PC-9 (cell line): Measurements from ENCODE around the gene RNU7-1. TPM values are rescaled to one million over a fixed set of nuclear protein-coding genes. Genes with fewer than 3 reads are reported as not detected.
A peak's percentile ranks its signal among the peaks of the same experiment; 100 is the strongest.

Experiments
- BruUV-seq: library from RNA; stranded (reverse); fragments of 400-500 nt; replicated peaks from 2 replicates; lab custom pipeline; 2021; lab: Mats Ljungman, UMichigan
- CTCF ChIA-PET: fragments of 300-600 bp; sonication (Branson Sonifier 250); formaldehyde crosslinking; loops from one replicate; lab custom pipeline; 2022; ENCODE audit warnings: antibody characterized with exemption; lab: Charles Lee
- POLR2A ChIA-PET: fragments of 300-600 bp; sonication (Branson Sonifier 250); formaldehyde crosslinking; loops from one replicate; lab custom pipeline; 2022; ENCODE audit warnings: antibody characterized with exemption; ENCODE audit not compliant: unreplicated experiment; lab: Charles Lee
- DNase-seq, 2 experiments: peaks; one replicate each; pipeline versions ENCODE4 v3.0.0 to v3.0.0-alpha.2; 2015 to 2022; ENCODE audit warnings: mixed read lengths in 1 of 2
- H2AFZ ChIP-seq: fragments of 200-600 bp; sonication (generic); 2 replicates; pipeline ENCODE4 v1.8.1; 2017; ENCODE audit warnings: antibody characterized with exemption
- H3F3A ChIP-seq: fragments of 200-600 bp; sonication (generic); 2 replicates; pipeline ENCODE4 v1.8.1; 2017; ENCODE audit warnings: antibody characterized with exemption, mild to moderate bottlenecking, low read depth; ENCODE audit not compliant: insufficient read depth
- H3K27ac ChIP-seq: fragments of 200-600 bp; sonication (generic); 2 replicates; pipeline ENCODE4 v1.6.1; 2016; ENCODE audit warnings: mixed run types
- H3K27me3 ChIP-seq: fragments of 200-600 bp; sonication (generic); 2 replicates; pipeline ENCODE4 v1.6.1; 2016; ENCODE audit warnings: low read depth, mixed run types; ENCODE audit not compliant: insufficient read depth
- H3K36me3 ChIP-seq: fragments of 200-600 bp; sonication (generic); 2 replicates; pipeline ENCODE4 v1.6.1; 2016; ENCODE audit warnings: low read depth, mixed run types
- H3K4me1 ChIP-seq: fragments of 200-600 bp; sonication (generic); replicated peaks from 2 replicates; pipeline ENCODE4 v1.6.1; 2016; ENCODE audit warnings: mixed run types; ENCODE audit not compliant: insufficient read depth
- H3K4me2 ChIP-seq: fragments of 200-600 bp; sonication (generic); 2 replicates; pipeline ENCODE4 v1.6.1; 2017; ENCODE audit warnings: mixed run types
- H3K4me3 ChIP-seq: fragments of 200-600 bp; sonication (generic); 2 replicates; pipeline ENCODE4 v1.6.1; 2016; ENCODE audit warnings: mixed run types
- H3K79me2 ChIP-seq: fragments of 200-600 bp; sonication (generic); 2 replicates; pipeline ENCODE4 v1.6.1; 2017; ENCODE audit warnings: low read depth, mixed run types
- H3K9me2 ChIP-seq: fragments of 200-600 bp; sonication (generic); 2 replicates; pipeline ENCODE4 v1.8.1; 2017; ENCODE audit warnings: mild to moderate bottlenecking; ENCODE audit not compliant: insufficient read depth
- H3K9me3 ChIP-seq: fragments of 200-600 bp; sonication (generic); 2 replicates; pipeline ENCODE4 v1.8.1; 2016; ENCODE audit warnings: low read depth; ENCODE audit not compliant: insufficient read depth
- H4K20me1 ChIP-seq: fragments of 200-600 bp; sonication (generic); 2 replicates; pipeline ENCODE4 v1.8.1; 2017; ENCODE audit not compliant: insufficient read depth
- CTCF ChIP-seq: fragments of 200-600 bp; sonication (generic); conservative IDR thresholded peaks from 2 replicates; pipeline ENCODE4 v1.6.1; 2017; ENCODE audit warnings: mixed run types, antibody characterized with exemption, mild to moderate bottlenecking, moderate library complexity
- EZH2 ChIP-seq: fragments of 200-600 bp; sonication (generic); IDR thresholded peaks from 2 replicates; pipeline ENCODE4 v1.8.0; 2017; ENCODE audit warnings: antibody characterized with exemption, low read depth
- intact Hi-C: fragments of 100-400 bp; cut with micrococcal nuclease; formaldehyde crosslinking; loops from one replicate; pipeline ENCODE4 v1.10.0; 2022; ENCODE audit not compliant: unreplicated experiment
- total RNA-seq: library from RNA; stranded (reverse); gene quantifications from 2 replicates; pipeline ENCODE4 v1.2.3, GENCODE V29; 2021

RNU7-1 gene
- total RNA-seq, 1 experiment from 2014 or later: not detected

GRCh38 chr12:6947615-6948014, 4.0 kb downstream of the RNU7-1 start:
- Histone ChIP-seq H3K36me3 (no peaks in the 10 kb centered on the region), H3K4me3 (no peak overlapping the region), H3K27me3 (no peaks in the 10 kb centered on the region), H3K9me2 (no peaks in the 10 kb centered on the region), H3K27ac (no peak overlapping the region), H3K4me2 (peak overlapping the region; percentile 82; the same call in 1 of the 2 replicates), H2AFZ (no peak overlapping the region), H3K79me2 (peaks cover 28% of the 10 kb centered on the region; the same call in 1 of the 2 replicates), H4K20me1 (no peaks in the 10 kb centered on the region), H3K9me3 (no peaks in the 10 kb centered on the region), H3F3A (peaks cover 39% of the 10 kb centered on the region), H3K4me1 (peaks cover 20% of the 10 kb centered on the region)
- intact Hi-C loops: no loop called here
- POLR2A ChIA-PET: no interaction called here
- no peak for TF ChIP-seq EZH2
- TF ChIP-seq CTCF: no peak
- BruUV-seq: no TSS peak
- CTCF ChIA-PET: interaction anchor here (0.7 to 0.8 kb wide), 2 partner anchors 14 to 199 kb away, joined by 4 to 9 read pairs; no protein-coding TSS in a partner anchor
- DNase-seq: no peak

DNA sequence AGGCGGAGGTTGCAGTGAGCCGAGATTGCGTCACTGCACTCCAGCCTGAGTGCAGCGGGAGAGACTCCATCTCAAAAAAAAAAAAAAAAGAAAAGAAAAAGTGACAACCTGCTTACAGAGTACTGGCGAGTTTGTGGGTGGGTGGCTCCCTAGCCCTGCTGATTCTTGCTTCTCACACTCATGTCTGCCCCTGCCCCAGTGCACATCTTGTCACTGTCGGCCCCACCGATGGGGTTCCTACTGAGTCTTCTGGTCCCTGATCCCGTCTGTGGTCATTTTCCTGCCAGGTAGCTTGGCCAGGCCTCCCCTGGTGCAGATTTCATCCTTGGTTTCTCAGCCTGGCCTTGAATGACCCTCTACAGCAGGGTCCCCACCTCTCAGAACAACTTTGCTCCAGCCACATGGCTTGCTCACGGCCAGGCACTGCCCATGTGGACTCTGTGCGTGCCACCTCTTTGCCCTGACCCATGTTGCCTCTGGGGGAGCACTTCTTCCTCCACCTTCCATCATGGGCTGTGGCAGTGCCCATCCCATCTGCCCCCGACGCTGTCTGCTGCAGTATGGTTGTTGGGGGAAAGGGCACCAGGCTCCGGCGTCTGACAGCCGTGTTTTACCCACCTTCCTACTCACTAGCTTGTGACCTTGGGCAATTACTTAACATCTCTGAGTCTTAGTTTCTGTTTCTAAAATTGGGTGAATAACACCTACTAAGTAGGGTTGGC, 5.4 kb downstream of the RNU7-1 start:
- TF ChIP-seq CTCF: no peak
- no peak for TF ChIP-seq EZH2
- H3K36me3 ChIP-seq: no peaks in the 10 kb centered on the region
- no peaks in the 10 kb centered on the region for H3K27me3 ChIP-seq
- no peak overlapping the region for H3K4me3 ChIP-seq
- intact Hi-C loops: no loop called here
- peaks cover 28% of the 10 kb centered on the region; the same call in 1 of the 2 replicates for H3K79me2 ChIP-seq
- ChIA-PET CTCF (no interaction called here), POLR2A (no interaction called here)
- BruUV-seq: no TSS peak
- H3K27ac ChIP-seq: no peak overlapping the region
- H3K9me3 ChIP-seq: no peaks in the 10 kb centered on the region
- H2AFZ ChIP-seq: no peak overlapping the region
- H3K9me2 ChIP-seq: no peaks in the 10 kb centered on the region
- no peak for DNase-seq
- H4K20me1 ChIP-seq: no peaks in the 10 kb centered on the region
- H3K4me1 ChIP-seq: peaks cover 20% of the 10 kb centered on the region
- H3K4me2 ChIP-seq: no peak overlapping the region
- peaks cover 25% of the 10 kb centered on the region for H3F3A ChIP-seq

GRCh38 chr12:6950401-6950801, 6.8 kb downstream of the RNU7-1 start:
- TF ChIP-seq EZH2: no peak
- TF ChIP-seq CTCF: peak; percentile 48; the same call in 1 of the 2 replicates
- H3K9me2 ChIP-seq: no peaks in the 10 kb centered on the region
- POLR2A ChIA-PET: no interaction called here
- peaks cover 13% of the 10 kb centered on the region; the same call in 1 of the 2 replicates for H3F3A ChIP-seq
- H3K27ac ChIP-seq: no peak overlapping the region
- CTCF ChIA-PET: interaction anchor here (0.6 kb wide), 1 partner anchor 25 kb away, joined by 3 read pairs; no protein-coding TSS in a partner anchor
- intact Hi-C loops: no loop called here
- H3K79me2 ChIP-seq: peaks cover 22% of the 10 kb centered on the region; the same call in 1 of the 2 replicates
- no peaks in the 10 kb centered on the region for H3K9me3 ChIP-seq
- H3K27me3 ChIP-seq: no peaks in the 10 kb centered on the region
- no peak overlapping the region for H3K4me3 ChIP-seq
- no peaks in the 10 kb centered on the region for H3K36me3 ChIP-seq
- no peak for DNase-seq
- H3K4me1 ChIP-seq: peaks cover 13% of the 10 kb centered on the region
- H4K20me1 ChIP-seq: no peaks in the 10 kb centered on the region
- H2AFZ ChIP-seq: no peak overlapping the region
- H3K4me2 ChIP-seq: no peak overlapping the region
- BruUV-seq: no TSS peak
